Mammary epithelial cell (primary cell): Measurements from ENCODE around the gene RAPGEF2.

ENCODE experiments used
- EZH2 ChIP-seq: IDR thresholded peaks from 2 replicates; pipeline ENCODE4 v1.6.1; 2012; ENCODE audit warnings: low read length, inconsistent platforms, borderline replicate concordance
- TF ChIP-seq, protein P1 (sequence below), 2 donors: IDR thresholded peaks in 1 of 2; conservative IDR thresholded peaks in 1 of 2; 2 replicates each; pipeline ENCODE4 v1.5.1; 2011 to 2012; ENCODE audit warnings: inconsistent platforms in 2 of 2, low read length in 2 of 2, mild to moderate bottlenecking in 2 of 2, control low read depth in 1 of 2, low read depth in 1 of 2; ENCODE audit not compliant: insufficient read depth in 1 of 2; ENCODE audit errors: extremely low read depth in 1 of 2

DNA sequence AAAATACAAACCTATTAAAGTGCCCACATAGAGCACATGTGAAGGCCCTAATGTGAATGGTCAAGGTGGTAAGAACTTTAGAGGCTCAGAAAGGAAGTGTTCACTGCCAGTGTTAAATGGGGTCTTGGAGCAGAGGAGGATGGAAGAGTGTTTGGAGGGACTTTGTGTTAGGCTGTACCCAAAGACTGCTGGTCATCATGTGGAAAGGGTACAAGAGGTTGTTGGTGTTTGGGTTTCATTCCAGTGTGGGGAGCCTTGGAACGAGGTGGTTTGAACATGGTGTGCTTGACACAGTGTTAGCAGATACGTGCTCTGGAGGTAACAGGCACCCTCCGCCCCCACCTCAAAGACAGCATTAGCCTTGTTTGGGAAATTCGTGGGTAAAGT lies 73.1 kb downstream of the RAPGEF2 start:
- TF ChIP-seq, protein P1, sequence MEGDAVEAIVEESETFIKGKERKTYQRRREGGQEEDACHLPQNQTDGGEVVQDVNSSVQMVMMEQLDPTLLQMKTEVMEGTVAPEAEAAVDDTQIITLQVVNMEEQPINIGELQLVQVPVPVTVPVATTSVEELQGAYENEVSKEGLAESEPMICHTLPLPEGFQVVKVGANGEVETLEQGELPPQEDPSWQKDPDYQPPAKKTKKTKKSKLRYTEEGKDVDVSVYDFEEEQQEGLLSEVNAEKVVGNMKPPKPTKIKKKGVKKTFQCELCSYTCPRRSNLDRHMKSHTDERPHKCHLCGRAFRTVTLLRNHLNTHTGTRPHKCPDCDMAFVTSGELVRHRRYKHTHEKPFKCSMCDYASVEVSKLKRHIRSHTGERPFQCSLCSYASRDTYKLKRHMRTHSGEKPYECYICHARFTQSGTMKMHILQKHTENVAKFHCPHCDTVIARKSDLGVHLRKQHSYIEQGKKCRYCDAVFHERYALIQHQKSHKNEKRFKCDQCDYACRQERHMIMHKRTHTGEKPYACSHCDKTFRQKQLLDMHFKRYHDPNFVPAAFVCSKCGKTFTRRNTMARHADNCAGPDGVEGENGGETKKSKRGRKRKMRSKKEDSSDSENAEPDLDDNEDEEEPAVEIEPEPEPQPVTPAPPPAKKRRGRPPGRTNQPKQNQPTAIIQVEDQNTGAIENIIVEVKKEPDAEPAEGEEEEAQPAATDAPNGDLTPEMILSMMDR (conservative IDR thresholded peaks at IDR 0.05 in 1 of 2, IDR thresholded peaks at IDR 0.05 in 1 of 2; ENCODE audit: extremely low read depth in 1 of 2, insufficient read depth in 1 of 2, low read depth in 1 of 2, low read length in 2 of 2), result no peak
- no peak for TF ChIP-seq EZH2
